Smooth muscle cell (in vitro differentiated cells): Measurements from ENCODE around the gene MRFAP1. TPM values are rescaled to one million over a fixed set of nuclear protein-coding genes. Genes with fewer than 3 reads are reported as not detected.

Experiments used
- DNase-seq: peaks from one replicate; lab custom pipeline; 2025; ENCODE audit not compliant: unreplicated experiment; lab: John Stamatoyannopoulos, UW
- H2AFZ ChIP-seq: fragments of 200-600 bp; sonication (generic); 2 replicates; pipeline ENCODE4 v1.6.0; 2016; ENCODE audit warnings: antibody characterized with exemption, low read depth, mild to moderate bottlenecking
- H3F3A ChIP-seq: fragments of 200-600 bp; sonication (generic); 2 replicates; pipeline ENCODE4 v1.6.0; 2017; ENCODE audit warnings: antibody characterized with exemption, low read depth
- H3K27ac ChIP-seq: fragments of 200-600 bp; sonication (generic); 2 replicates; pipeline ENCODE4 v1.5.1; 2016; ENCODE audit warnings: low read depth, mild to moderate bottlenecking
- H3K27me3 ChIP-seq: fragments of 200-600 bp; sonication (generic); 2 replicates; pipeline ENCODE4 v1.6.1; 2016; ENCODE audit warnings: low read depth, mild to moderate bottlenecking
- H3K36me3 ChIP-seq: fragments of 200-600 bp; sonication (generic); 2 replicates; pipeline ENCODE4 v1.5.1; 2016; ENCODE audit warnings: low read depth
- H3K4me1 ChIP-seq: fragments of 200-600 bp; sonication (generic); 2 replicates; pipeline ENCODE4 v1.5.1; 2016; ENCODE audit warnings: low read depth
- H3K4me2 ChIP-seq: fragments of 200-600 bp; sonication (generic); 2 replicates; pipeline ENCODE4 v1.6.0; 2016; ENCODE audit warnings: mild to moderate bottlenecking
- H3K4me3 ChIP-seq: fragments of 200-600 bp; sonication (generic); 2 replicates; pipeline ENCODE4 v1.5.1; 2016; ENCODE audit warnings: mild to moderate bottlenecking
- H3K79me2 ChIP-seq: fragments of 200-600 bp; sonication (generic); 2 replicates; pipeline ENCODE4 v1.6.0; 2016; ENCODE audit warnings: low read depth, mild to moderate bottlenecking
- H3K9ac ChIP-seq: fragments of 200-600 bp; sonication (generic); 2 replicates; pipeline ENCODE4 v1.6.0; 2016; ENCODE audit warnings: low read depth
- H3K9me3 ChIP-seq: fragments of 200-600 bp; sonication (generic); replicated peaks from 2 replicates; pipeline ENCODE4 v1.5.1; 2016; ENCODE audit warnings: low read depth
- H4K20me1 ChIP-seq: fragments of 200-600 bp; sonication (generic); 2 replicates; pipeline ENCODE4 v1.6.0; 2016; ENCODE audit warnings: low read depth
- CTCF ChIP-seq: fragments of 200-600 bp; sonication (generic); IDR thresholded peaks from 2 replicates; pipeline ENCODE4 v1.5.1; 2017; ENCODE audit warnings: borderline replicate concordance, mild to moderate bottlenecking, antibody characterized with exemption; ENCODE audit not compliant: insufficient read depth, poor library complexity, severe bottlenecking
- WGBS: methylation state at CpG from one replicate; pipeline ENCODE4 v1.1.7; 2016; ENCODE audit warnings: low lambda C conversion rate; 5-methylcytosine and 5-hydroxymethylcytosine counted together
- polyA plus RNA-seq: library from polyadenylated mRNA; unstranded; fragments of >200 nt; fragmentation: Nextera tagmentation; extraction: Ambion mirVana; gene quantifications from 2 replicates; pipeline ENCODE4 v1.2.1, GENCODE V29; 2016
- total RNA-seq: library from RNA; depleted of rRNA; stranded (reverse); fragments of >200 nt; gene quantifications from 2 replicates; pipeline ENCODE4 v1.2.3, GENCODE V29; 2014

The MRFAP1 gene
- total RNA-seq: 165 TPM in 2 replicates
- polyA plus RNA-seq: 206 and 231 TPM in 2 replicates

- Histone ChIP-seq H3F3A (peaks cover 17% of the 10 kb centered on the region), H3K36me3 (no peaks in the 10 kb centered on the region), H3K79me2 (peaks cover 36% of the 10 kb centered on the region), H2AFZ (peak within 1 kb of the TSS; percentile 75), H3K9me3 (no peaks in the 10 kb centered on the region), H3K4me1 (peaks cover 17% of the 10 kb centered on the region), H3K9ac (peak within 1 kb of the TSS; percentile 95), H3K4me3 (peak within 1 kb of the TSS; percentile 98), H3K27ac (peak within 1 kb of the TSS; percentile 95), H3K27me3 (no peaks in the 10 kb centered on the region), H4K20me1 (peaks cover 32% of the 10 kb centered on the region), H3K4me2 (peak within 1 kb of the TSS; percentile 96)
- no peak for TF ChIP-seq CTCF
- under 1% methylated on average over 90 of the region's 90 CpGs for WGBS
- DNase-seq: peak; percentile 55
These were observed at the start of gene MRFAP1 for GRCh38 chr4:6640292-6641163. Gene MRFAP1 (plus strand): TSS chr4:6640685. CDS start chr4:6640863, 178 bp downstream.

GRCh38 chr4:6591313-6591712 is 49.2 kb upstream of the MRFAP1 start:
- Histone ChIP-seq H3K79me2 (no peaks in the 10 kb centered on the region), H4K20me1 (no peaks in the 10 kb centered on the region), H3K9ac (no peak overlapping the region), H2AFZ (no peak overlapping the region), H3K27ac (no peak overlapping the region), H3F3A (no peaks in the 10 kb centered on the region), H3K36me3 (no peaks in the 10 kb centered on the region), H3K4me3 (no peak overlapping the region), H3K4me2 (no peak overlapping the region), H3K9me3 (no peaks in the 10 kb centered on the region), H3K4me1 (no peaks in the 10 kb centered on the region), H3K27me3 (no peaks in the 10 kb centered on the region)
- no peak for DNase-seq
- no peak for TF ChIP-seq CTCF
- 89% methylated on average over 9 of the region's 9 CpGs for WGBS

GRCh38 chr4:6591781-6592180 is 48.7 kb upstream of the MRFAP1 start:
- Histone ChIP-seq H3K27ac (no peak overlapping the region), H3K9ac (no peak overlapping the region), H3K4me1 (no peaks in the 10 kb centered on the region), H3K27me3 (no peaks in the 10 kb centered on the region), H4K20me1 (no peaks in the 10 kb centered on the region), H3F3A (no peaks in the 10 kb centered on the region), H3K4me3 (no peak overlapping the region), H3K9me3 (no peaks in the 10 kb centered on the region), H3K4me2 (no peak overlapping the region), H2AFZ (no peak overlapping the region), H3K79me2 (no peaks in the 10 kb centered on the region), H3K36me3 (no peaks in the 10 kb centered on the region)
- 90% methylated on average over 9 of the region's 9 CpGs for WGBS
- DNase-seq: no peak
- TF ChIP-seq CTCF: no peak
